ENCODE measurements around the gene GREB1. TPM values are rescaled to one million over a fixed set of nuclear protein-coding genes. Genes with fewer than 3 reads are reported as not detected.

Gene GREB1
- total and polyA plus RNA-seq, 3 experiments from 2014 or later: 0.16 to 0.94 (median 0.55) TPM

GRCh38 chr2:11506611-11506969 is 27.3 kb upstream of the GREB1 start:
- H3K36me3 Mint-ChIP-seq: no peaks in the 10 kb centered on the region
- no peaks in the 10 kb centered on the region for H3K9me3 ChIP-seq (ENCODE audit: low read length)
- H3K27ac Mint-ChIP-seq: no peak overlapping the region
- no peaks in the 10 kb centered on the region for H3K9me3 Mint-ChIP-seq
- no peak overlapping the region for H3K27ac ChIP-seq (ENCODE audit: low read depth, low read length)
- no peak overlapping the region for H3K4me3 Mint-ChIP-seq
- no peak overlapping the region for H3K4me3 ChIP-seq (ENCODE audit: low read length)
- ChIA-PET CTCF (no interaction called here), POLR2A (no interaction called here)
- no peak for DNase-seq
- H3K4me1 ChIP-seq (ENCODE audit: insufficient read depth, low read length): no peaks in the 10 kb centered on the region
- H3K36me3 ChIP-seq (ENCODE audit: insufficient read depth, low read length): no peaks in the 10 kb centered on the region
- H3K27me3 ChIP-seq (ENCODE audit: insufficient read depth, low read length, poor library complexity, severe bottlenecking): no peaks in the 10 kb centered on the region
- H3K4me1 Mint-ChIP-seq: no peaks in the 10 kb centered on the region
- peaks cover 11 to 20% of the 10 kb centered on the region in 2 donors for H3K27me3 Mint-ChIP-seq

GRCh38 chr2:11507517-11507916 is 26.3 kb upstream of the GREB1 start:
- no peak for DNase-seq
- CTCF ChIA-PET: no interaction called here
- Mint-ChIP-seq H3K27ac (no peak overlapping the region), H3K27me3 (peaks cover 11 to 24% of the 10 kb centered on the region in 2 donors), H3K9me3 (no peaks in the 10 kb centered on the region), H3K36me3 (no peaks in the 10 kb centered on the region), H3K4me3 (no peak overlapping the region), H3K4me1 (no peaks in the 10 kb centered on the region)
- Histone ChIP-seq H3K4me1 (ENCODE audit: insufficient read depth, low read length) (no peaks in the 10 kb centered on the region), H3K4me3 (ENCODE audit: low read length) (no peak overlapping the region), H3K36me3 (ENCODE audit: insufficient read depth, low read length) (no peaks in the 10 kb centered on the region), H3K9me3 (ENCODE audit: low read length) (no peaks in the 10 kb centered on the region), H3K27ac (ENCODE audit: low read depth, low read length) (no peak overlapping the region), H3K27me3 (ENCODE audit: insufficient read depth, low read length, poor library complexity, severe bottlenecking) (no peaks in the 10 kb centered on the region)
- POLR2A ChIA-PET: no interaction called here

DNA sequence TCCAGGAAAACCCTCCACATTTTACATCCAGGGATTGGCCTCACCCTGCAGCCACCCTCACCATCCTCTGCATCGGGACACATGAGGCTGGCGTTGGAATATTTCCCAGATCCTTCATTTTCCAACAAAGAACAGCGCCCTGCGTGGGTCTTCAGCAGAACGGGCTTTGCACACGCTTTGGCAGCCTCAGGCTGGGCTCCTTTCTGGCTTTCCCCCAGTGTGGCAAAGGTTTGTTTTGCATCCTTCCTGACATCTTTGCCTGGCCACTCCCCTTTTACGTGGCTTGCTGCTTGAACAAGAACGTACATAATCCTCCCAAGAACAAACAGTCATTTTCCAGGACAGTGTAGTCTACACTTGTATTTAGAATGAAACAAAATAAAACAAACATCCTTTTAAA is 25.6 kb upstream of the GREB1 start:
- no peaks in the 10 kb centered on the region for H3K4me1 Mint-ChIP-seq
- no peaks in the 10 kb centered on the region for H3K9me3 Mint-ChIP-seq
- H3K27me3 Mint-ChIP-seq: peaks cover 7 to 24% of the 10 kb centered on the region in 2 donors
- H3K27me3 ChIP-seq (ENCODE audit: insufficient read depth, low read length, poor library complexity, severe bottlenecking): no peaks in the 10 kb centered on the region
- no peaks in the 10 kb centered on the region for H3K36me3 ChIP-seq (ENCODE audit: insufficient read depth, low read length)
- H3K36me3 Mint-ChIP-seq: no peaks in the 10 kb centered on the region
- POLR2A ChIA-PET: no interaction called here
- H3K27ac Mint-ChIP-seq: no peak overlapping the region
- H3K4me3 ChIP-seq (ENCODE audit: low read length): no peak overlapping the region
- CTCF ChIA-PET: no interaction called here
- H3K9me3 ChIP-seq (ENCODE audit: low read length): no peaks in the 10 kb centered on the region
- no peak overlapping the region for H3K4me3 Mint-ChIP-seq
- H3K4me1 ChIP-seq (ENCODE audit: insufficient read depth, low read length): no peaks in the 10 kb centered on the region
- DNase-seq: no peak
- no peak overlapping the region for H3K27ac ChIP-seq (ENCODE audit: low read depth, low read length)

DNA sequence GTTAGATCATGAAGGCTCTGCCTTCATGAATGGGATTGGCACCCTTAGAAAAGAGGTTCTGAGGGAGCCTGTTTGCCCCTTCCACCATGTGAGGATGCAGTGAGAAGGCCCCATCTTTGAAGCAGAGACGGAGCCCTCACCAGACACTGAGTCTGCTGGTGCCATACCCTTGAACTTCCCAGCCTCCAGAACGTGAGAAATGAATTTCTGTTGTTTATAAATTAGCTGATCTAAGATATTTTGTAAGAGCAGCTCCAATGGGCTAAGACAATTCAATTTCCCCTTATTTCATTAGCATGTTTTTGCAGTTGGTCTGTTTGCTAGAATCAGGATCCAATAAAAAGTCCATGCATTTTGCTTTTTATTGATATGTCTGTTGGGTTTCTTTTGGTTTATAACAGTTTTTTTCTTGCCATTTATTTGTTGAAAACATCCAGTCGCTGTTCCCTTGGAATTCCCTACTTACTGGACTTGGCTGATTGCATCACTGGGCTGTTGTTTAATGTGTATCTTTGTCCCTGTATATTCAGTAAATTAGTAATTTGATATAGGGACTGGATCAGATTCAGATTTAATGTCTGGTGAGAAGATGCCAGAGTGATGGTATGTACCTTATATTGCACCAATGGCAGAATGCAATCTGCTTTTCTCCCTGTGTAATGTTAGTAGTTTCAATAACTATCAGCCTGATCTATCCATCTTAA is 24.0 kb upstream of the GREB1 start:
- Mint-ChIP-seq H3K27me3 (peaks cover 7 to 18% of the 10 kb centered on the region in 2 donors), H3K9me3 (no peaks in the 10 kb centered on the region), H3K4me3 (no peak overlapping the region), H3K36me3 (no peaks in the 10 kb centered on the region), H3K27ac (no peak overlapping the region), H3K4me1 (no peaks in the 10 kb centered on the region)
- ChIA-PET POLR2A (no interaction called here), CTCF (no interaction called here)
- Histone ChIP-seq H3K27me3 (ENCODE audit: insufficient read depth, low read length, poor library complexity, severe bottlenecking) (no peaks in the 10 kb centered on the region), H3K4me3 (ENCODE audit: low read length) (no peak overlapping the region), H3K4me1 (ENCODE audit: insufficient read depth, low read length) (no peaks in the 10 kb centered on the region), H3K9me3 (ENCODE audit: low read length) (no peaks in the 10 kb centered on the region), H3K27ac (ENCODE audit: low read depth, low read length) (no peak overlapping the region), H3K36me3 (ENCODE audit: insufficient read depth, low read length) (no peaks in the 10 kb centered on the region)
- DNase-seq: no peak

DNA sequence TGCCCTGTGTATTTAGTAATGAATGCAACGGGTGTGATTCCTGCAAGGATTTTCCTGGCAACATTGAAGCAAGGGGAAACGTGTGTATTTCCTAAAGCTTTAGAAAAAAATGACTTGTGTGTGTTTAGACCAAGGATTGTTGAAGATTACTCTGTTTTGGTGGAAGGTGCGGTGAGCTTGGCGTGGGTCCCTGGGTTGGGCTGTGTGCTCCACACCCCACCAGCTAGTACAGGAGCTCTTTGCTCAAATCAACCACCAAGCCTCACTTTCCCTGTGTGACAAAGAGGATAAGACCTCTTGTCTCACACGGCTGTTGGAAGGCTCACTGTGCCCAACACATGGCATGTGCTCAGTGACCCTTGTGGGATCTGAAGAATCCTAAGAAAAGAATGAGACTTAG is 21.4 kb upstream of the GREB1 start:
- Mint-ChIP-seq H3K27me3 (peaks cover 0 to 24% of the 10 kb centered on the region in 2 donors), H3K9me3 (no peaks in the 10 kb centered on the region), H3K4me3 (no peak overlapping the region), H3K4me1 (no peaks in the 10 kb centered on the region), H3K27ac (no peak overlapping the region), H3K36me3 (no peaks in the 10 kb centered on the region)
- Histone ChIP-seq H3K4me1 (ENCODE audit: insufficient read depth, low read length) (no peaks in the 10 kb centered on the region), H3K4me3 (ENCODE audit: low read length) (no peak overlapping the region), H3K27me3 (ENCODE audit: insufficient read depth, low read length, poor library complexity, severe bottlenecking) (no peaks in the 10 kb centered on the region), H3K9me3 (ENCODE audit: low read length) (no peaks in the 10 kb centered on the region), H3K36me3 (ENCODE audit: insufficient read depth, low read length) (no peaks in the 10 kb centered on the region), H3K27ac (ENCODE audit: low read depth, low read length) (no peak overlapping the region)
- DNase-seq: no peak
- ChIA-PET CTCF (interaction anchor here (1.7 kb wide), 1 partner anchor 11 kb away, joined by 4 read pairs; no protein-coding TSS in a partner anchor), POLR2A (no interaction called here)

GRCh38 chr2:11513319-11513718 is 20.5 kb upstream of the GREB1 start:
- Histone ChIP-seq H3K27me3 (ENCODE audit: insufficient read depth, low read length, poor library complexity, severe bottlenecking) (no peaks in the 10 kb centered on the region), H3K4me3 (ENCODE audit: low read length) (no peak overlapping the region), H3K9me3 (ENCODE audit: low read length) (no peaks in the 10 kb centered on the region), H3K27ac (ENCODE audit: low read depth, low read length) (no peak overlapping the region), H3K4me1 (ENCODE audit: insufficient read depth, low read length) (no peaks in the 10 kb centered on the region), H3K36me3 (ENCODE audit: insufficient read depth, low read length) (no peaks in the 10 kb centered on the region)
- no peak for DNase-seq
- CTCF ChIA-PET: no interaction called here
- Mint-ChIP-seq H3K36me3 (no peaks in the 10 kb centered on the region), H3K9me3 (peaks cover 0 to 3% (median 0%) of the 10 kb centered on the region in 5 donors), H3K27ac (no peak overlapping the region), H3K27me3 (peaks cover 0 to 19% of the 10 kb centered on the region in 2 donors), H3K4me3 (no peak overlapping the region), H3K4me1 (no peaks in the 10 kb centered on the region)
- POLR2A ChIA-PET: no interaction called here

GRCh38 chr2:11514081-11514730 is 19.6 kb upstream of the GREB1 start:
- DNase-seq: no peak
- no peaks in the 10 kb centered on the region for H3K36me3 ChIP-seq (ENCODE audit: insufficient read depth, low read length)
- ChIA-PET POLR2A (no interaction called here), CTCF (no interaction called here)
- no peak overlapping the region for H3K4me3 Mint-ChIP-seq
- H3K36me3 Mint-ChIP-seq: no peaks in the 10 kb centered on the region
- H3K9me3 Mint-ChIP-seq: peaks cover 0 to 3% (median 0%) of the 10 kb centered on the region in 5 donors
- H3K4me3 ChIP-seq (ENCODE audit: low read length): no peak overlapping the region
- no peaks in the 10 kb centered on the region for H3K9me3 ChIP-seq (ENCODE audit: low read length)
- H3K27ac Mint-ChIP-seq: no peak overlapping the region
- peaks cover 0 to 17% of the 10 kb centered on the region in 2 donors for H3K27me3 Mint-ChIP-seq
- H3K4me1 ChIP-seq (ENCODE audit: insufficient read depth, low read length): no peaks in the 10 kb centered on the region
- no peaks in the 10 kb centered on the region for H3K4me1 Mint-ChIP-seq
- H3K27ac ChIP-seq (ENCODE audit: low read depth, low read length): no peak overlapping the region
- no peaks in the 10 kb centered on the region for H3K27me3 ChIP-seq (ENCODE audit: insufficient read depth, low read length, poor library complexity, severe bottlenecking)

DNA sequence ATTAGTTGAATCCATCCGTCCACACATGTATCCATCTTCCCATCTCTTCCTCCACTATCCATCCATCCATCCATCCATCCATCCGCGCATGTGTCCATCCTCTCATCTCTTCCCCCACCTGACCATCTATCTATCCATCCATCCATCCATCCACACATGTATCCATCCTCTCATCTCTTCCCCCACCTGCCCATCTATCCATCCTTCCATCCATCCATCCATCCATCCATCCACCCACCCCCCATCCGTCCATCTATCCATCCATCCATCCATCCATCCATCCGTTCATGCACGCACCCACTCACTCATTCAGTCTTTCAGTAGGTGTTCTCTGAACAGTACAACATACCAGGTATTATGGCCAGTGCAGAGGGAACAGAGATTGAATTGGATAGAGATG is 18.9 kb upstream of the GREB1 start:
- Mint-ChIP-seq H3K9me3 (peaks cover 0 to 3% (median 0%) of the 10 kb centered on the region in 5 donors), H3K4me3 (no peak overlapping the region), H3K4me1 (no peaks in the 10 kb centered on the region), H3K36me3 (no peaks in the 10 kb centered on the region), H3K27ac (no peak overlapping the region), H3K27me3 (peaks cover 0 to 17% of the 10 kb centered on the region in 2 donors)
- no peak for DNase-seq
- Histone ChIP-seq H3K36me3 (ENCODE audit: insufficient read depth, low read length) (no peaks in the 10 kb centered on the region), H3K27ac (ENCODE audit: low read depth, low read length) (no peak overlapping the region), H3K4me1 (ENCODE audit: insufficient read depth, low read length) (no peaks in the 10 kb centered on the region), H3K4me3 (ENCODE audit: low read length) (no peak overlapping the region), H3K9me3 (ENCODE audit: low read length) (no peaks in the 10 kb centered on the region), H3K27me3 (ENCODE audit: insufficient read depth, low read length, poor library complexity, severe bottlenecking) (no peaks in the 10 kb centered on the region)
- POLR2A ChIA-PET: no interaction called here
- CTCF ChIA-PET: no interaction called here
